Skeletal muscle satellite cell (primary cell): ENCODE measurements around the gene IMMP1L.

Experiments
- H3K27me3 ChIP-seq: 2 replicates; pipeline ENCODE4 v1.7.0; 2013; ENCODE audit warnings: low read length; ENCODE audit not compliant: control insufficient read depth, insufficient read depth
- H3K36me3 ChIP-seq: 2 replicates; pipeline ENCODE4 v1.7.0; 2013; ENCODE audit warnings: mild to moderate bottlenecking, control low read depth, low read length; ENCODE audit not compliant: insufficient read depth
- H3K4me1 ChIP-seq: 2 replicates; pipeline ENCODE4 v1.7.0; 2013; ENCODE audit warnings: low read length; ENCODE audit not compliant: control insufficient read depth, insufficient read depth
- H3K4me2 ChIP-seq: 2 replicates; pipeline ENCODE4 v1.7.0; 2013; ENCODE audit warnings: mild to moderate bottlenecking, low read length
- H3K4me3 ChIP-seq: 2 replicates; pipeline ENCODE4 v1.7.0; 2013; ENCODE audit warnings: low read length
- H3K9ac ChIP-seq: 2 replicates; pipeline ENCODE4 v1.7.0; 2013; ENCODE audit warnings: mild to moderate bottlenecking, low read depth, low read length, moderate library complexity
- H3K9me3 ChIP-seq: replicated peaks from 2 replicates; pipeline ENCODE4 v1.7.0; 2013; ENCODE audit warnings: mild to moderate bottlenecking, control low read depth, low read length

The IMMP1L gene

GRCh38 chr11:31421820-31422219 lies 87.6 kb downstream of the IMMP1L start:
- H3K36me3 ChIP-seq, result no peaks in the 10 kb centered on the region
- no peak overlapping the region for H3K4me3 ChIP-seq
- no peak overlapping the region for H3K9ac ChIP-seq
- H3K4me1 ChIP-seq, result peaks cover 4% of the 10 kb centered on the region
- H3K4me2 ChIP-seq, result no peak overlapping the region
- no peaks in the 10 kb centered on the region for H3K9me3 ChIP-seq
- no peaks in the 10 kb centered on the region for H3K27me3 ChIP-seq

- Histone ChIP-seq H3K9me3 (no peaks in the 10 kb centered on the region), H3K36me3 (no peaks in the 10 kb centered on the region), H3K4me3 (no peak overlapping the region), H3K9ac (no peak overlapping the region), H3K27me3 (no peaks in the 10 kb centered on the region), H3K4me2 (no peak overlapping the region), H3K4me1 (peaks cover 4% of the 10 kb centered on the region)
These were observed 89.8 kb downstream of the IMMP1L start for GRCh38 chr11:31419669-31420068.

GRCh38 chr11:31419138-31419537 lies 90.3 kb downstream of the IMMP1L start:
- H3K9me3 ChIP-seq, result no peaks in the 10 kb centered on the region
- H3K4me2 ChIP-seq, result no peak overlapping the region

GRCh38 chr11:31417816-31418215 lies 91.6 kb downstream of the IMMP1L start:
- H3K4me1 ChIP-seq, result peaks cover 6% of the 10 kb centered on the region
- H3K9ac ChIP-seq, result no peak overlapping the region
- no peak overlapping the region for H3K4me3 ChIP-seq
- no peak overlapping the region for H3K4me2 ChIP-seq
- H3K27me3 ChIP-seq, result no peaks in the 10 kb centered on the region
- no peaks in the 10 kb centered on the region for H3K36me3 ChIP-seq
- H3K9me3 ChIP-seq, result no peaks in the 10 kb centered on the region

More at GRCh38 chr11:31419138-31419537, 90.3 kb downstream of the IMMP1L start:
- Histone ChIP-seq H3K9ac (no peak overlapping the region), H3K4me3 (no peak overlapping the region), H3K4me1 (peaks cover 4% of the 10 kb centered on the region), H3K36me3 (no peaks in the 10 kb centered on the region), H3K27me3 (no peaks in the 10 kb centered on the region)

- Histone ChIP-seq H3K9ac (no peak overlapping the region), H3K9me3 (no peaks in the 10 kb centered on the region), H3K36me3 (no peaks in the 10 kb centered on the region)
These were observed 92.1 kb downstream of the IMMP1L start for GRCh38 chr11:31417357-31417756.

GRCh38 chr11:31415435-31415834 lies 94.0 kb downstream of the IMMP1L start:
- Histone ChIP-seq H3K4me1 (peaks cover 9% of the 10 kb centered on the region), H3K27me3 (no peaks in the 10 kb centered on the region), H3K4me3 (no peak overlapping the region), H3K9me3 (no peaks in the 10 kb centered on the region), H3K9ac (no peak overlapping the region), H3K36me3 (no peaks in the 10 kb centered on the region), H3K4me2 (no peak overlapping the region)

More at GRCh38 chr11:31417357-31417756, 92.1 kb downstream of the IMMP1L start:
- H3K27me3 ChIP-seq, result no peaks in the 10 kb centered on the region
- H3K4me1 ChIP-seq, result peaks cover 9% of the 10 kb centered on the region
- H3K4me3 ChIP-seq, result no peak overlapping the region
- H3K4me2 ChIP-seq, result no peak overlapping the region

- H3K4me2 ChIP-seq, result no peak overlapping the region
- H3K4me3 ChIP-seq, result no peak overlapping the region
- no peaks in the 10 kb centered on the region for H3K36me3 ChIP-seq
- H3K27me3 ChIP-seq, result no peaks in the 10 kb centered on the region
- no peak overlapping the region for H3K9ac ChIP-seq
- H3K4me1 ChIP-seq, result peaks cover 6% of the 10 kb centered on the region
- H3K9me3 ChIP-seq, result no peaks in the 10 kb centered on the region
These were observed 95.1 kb downstream of the IMMP1L start for GRCh38 chr11:31414338-31414737.

GRCh38 chr11:31412946-31413345 lies 96.5 kb downstream of the IMMP1L start:
- Histone ChIP-seq H3K9me3 (no peaks in the 10 kb centered on the region), H3K4me3 (no peak overlapping the region), H3K27me3 (no peaks in the 10 kb centered on the region), H3K4me1 (peaks cover 6% of the 10 kb centered on the region), H3K4me2 (no peak overlapping the region), H3K36me3 (no peaks in the 10 kb centered on the region), H3K9ac (no peak overlapping the region)

- Histone ChIP-seq H3K9ac (no peak overlapping the region), H3K36me3 (no peaks in the 10 kb centered on the region), H3K4me3 (no peak overlapping the region), H3K9me3 (no peaks in the 10 kb centered on the region), H3K4me1 (peaks cover 6% of the 10 kb centered on the region), H3K27me3 (no peaks in the 10 kb centered on the region), H3K4me2 (no peak overlapping the region)
These were observed 101.2 kb downstream of the IMMP1L start for GRCh38 chr11:31408201-31408600.

- Histone ChIP-seq H3K9ac (no peak overlapping the region), H3K4me2 (no peak overlapping the region), H3K4me3 (no peak overlapping the region), H3K27me3 (no peaks in the 10 kb centered on the region), H3K36me3 (no peaks in the 10 kb centered on the region), H3K9me3 (no peaks in the 10 kb centered on the region), H3K4me1 (no peaks in the 10 kb centered on the region)
These were observed 104.8 kb downstream of the IMMP1L start for GRCh38 chr11:31404614-31405013.

GRCh38 chr11:31397239-31397834 lies 112.1 kb downstream of the IMMP1L start:
- no peaks in the 10 kb centered on the region for H3K9me3 ChIP-seq
- H3K4me1 ChIP-seq, result no peaks in the 10 kb centered on the region
- no peak overlapping the region for H3K4me3 ChIP-seq
- H3K27me3 ChIP-seq, result no peaks in the 10 kb centered on the region
- no peak overlapping the region for H3K9ac ChIP-seq
- H3K4me2 ChIP-seq, result no peak overlapping the region
- no peaks in the 10 kb centered on the region for H3K36me3 ChIP-seq

- Histone ChIP-seq H3K27me3 (no peaks in the 10 kb centered on the region), H3K4me2 (no peak overlapping the region), H3K4me1 (no peaks in the 10 kb centered on the region), H3K4me3 (no peak overlapping the region), H3K36me3 (no peaks in the 10 kb centered on the region), H3K9me3 (no peaks in the 10 kb centered on the region), H3K9ac (no peak overlapping the region)
These were observed 122.0 kb downstream of the IMMP1L start for GRCh38 chr11:31387379-31387778.
